ENCODE measurements around the gene CFAP20. TPM values are rescaled to one million over a fixed set of nuclear protein-coding genes. Genes with fewer than 3 reads are reported as not detected.
"Not testable (repeated sequence)": the region's sequence is repeated elsewhere in the genome, so short reads cannot be mapped to it uniquely, and the experiment has no call there.

The CFAP20 gene
- total RNA-seq, 1 donor from 2014 or later, result 44.3 TPM

- DNase-seq (ENCODE audit: low read depth in 2 of 2), result no peak
These were observed 30.7 kb downstream of the CFAP20 start for GRCh38 chr16:58098207-58099096.

GRCh38 chr16:58096249-58096648, 32.9 kb downstream of the CFAP20 start:
- DNase-seq (ENCODE audit: low read depth in 2 of 2), result no peak

GRCh38 chr16:58095575-58095960, 33.6 kb downstream of the CFAP20 start:
- not testable (repeated sequence) for DNase-seq (ENCODE audit: low read depth in 2 of 2)

GRCh38 chr16:58094791-58095574, 34.2 kb downstream of the CFAP20 start:
- DNase-seq (ENCODE audit: low read depth in 2 of 2), result no peak

GRCh38 chr16:58094026-58094425, 35.2 kb downstream of the CFAP20 start:
- DNase-seq (ENCODE audit: low read depth in 2 of 2), result no peak

GRCh38 chr16:58090396-58090795, 38.8 kb downstream of the CFAP20 start:
- not testable (repeated sequence) for DNase-seq (ENCODE audit: low read depth in 2 of 2)

GRCh38 chr16:58088091-58088490, 41.1 kb downstream of the CFAP20 start:
- DNase-seq (ENCODE audit: low read depth in 2 of 2), result no peak

- DNase-seq (ENCODE audit: low read depth in 2 of 2), result no peak
These were observed 41.8 kb downstream of the CFAP20 start for GRCh38 chr16:58087209-58087913.

- no peak for DNase-seq (ENCODE audit: low read depth in 2 of 2)
These were observed 42.6 kb downstream of the CFAP20 start for GRCh38 chr16:58086381-58087208.

GRCh38 chr16:58085584-58086251, 43.5 kb downstream of the CFAP20 start:
- no peak for DNase-seq (ENCODE audit: low read depth in 2 of 2)

GRCh38 chr16:58085171-58085570, 44.0 kb downstream of the CFAP20 start:
- no peak for DNase-seq (ENCODE audit: low read depth in 2 of 2)

- DNase-seq (ENCODE audit: low read depth in 2 of 2), result no peak
These were observed 44.5 kb downstream of the CFAP20 start for GRCh38 chr16:58084635-58085034.

- DNase-seq (ENCODE audit: low read depth in 2 of 2), result no peak
These were observed 46.8 kb downstream of the CFAP20 start for GRCh38 chr16:58082381-58082780.

- DNase-seq (ENCODE audit: low read depth in 2 of 2), result not testable (repeated sequence)
These were observed 48.5 kb downstream of the CFAP20 start for GRCh38 chr16:58080657-58081056.

GRCh38 chr16:58077796-58078195, 51.4 kb downstream of the CFAP20 start:
- no peak for DNase-seq (ENCODE audit: low read depth in 2 of 2)

- no peak for DNase-seq (ENCODE audit: low read depth in 2 of 2)
These were observed 52.7 kb downstream of the CFAP20 start for GRCh38 chr16:58076514-58076913.

GRCh38 chr16:58074657-58075056, 54.5 kb downstream of the CFAP20 start:
- no peak for DNase-seq (ENCODE audit: low read depth in 2 of 2)

GRCh38 chr16:58073086-58073485, 56.1 kb downstream of the CFAP20 start:
- not testable (repeated sequence) for DNase-seq (ENCODE audit: low read depth in 2 of 2)

- DNase-seq (ENCODE audit: low read depth in 2 of 2), result not testable (repeated sequence)
These were observed 57.0 kb downstream of the CFAP20 start for GRCh38 chr16:58072134-58072533.

- no peak for DNase-seq (ENCODE audit: low read depth in 2 of 2)
These were observed 58.6 kb downstream of the CFAP20 start for GRCh38 chr16:58070585-58070984.
